ENCODE measurements around the gene CBLB. TPM values are rescaled to one million over a fixed set of nuclear protein-coding genes. Genes with fewer than 3 reads are reported as not detected.

CBLB gene
- total and polyA plus RNA-seq, 7 donors, result 4.2 to 18.2 (median 12.1) TPM

- no peak overlapping the region for H3K27ac ChIP-seq
- no peaks in the 10 kb centered on the region for H3K9me3 ChIP-seq
- ATAC-seq, result no peak
These were observed 98.4 kb downstream of the CBLB start for GRCh38 chr3:105770410-105770809.

GRCh38 chr3:105767776-105768175 is 101.0 kb downstream of the CBLB start:
- Histone ChIP-seq H3K27me3 (ENCODE audit: insufficient read depth in 3 of 3, low read length in 2 of 3) (no peaks in the 10 kb centered on the region), H3K4me1 (no peaks in the 10 kb centered on the region), H3K9me3 (no peaks in the 10 kb centered on the region), H3K4me3 (no peak overlapping the region), H3K27ac (no peak overlapping the region), H3K36me3 (ENCODE audit: insufficient read depth in 1 of 2, low read depth in 1 of 2) (peaks cover 0 to 3% of the 10 kb centered on the region in 2 donors)
- ATAC-seq (no peak), DNase-seq (no peak)
- intact Hi-C loops (cut with DNase I), result no loop called here
- no peak for TF ChIP-seq CTCF (IDR thresholded peaks at IDR 0.05)

More at GRCh38 chr3:105770410-105770809, 98.4 kb downstream of the CBLB start:
- intact Hi-C loops (cut with DNase I), result no loop called here
- no peaks in the 10 kb centered on the region for H3K27me3 ChIP-seq (ENCODE audit: insufficient read depth in 3 of 3, low read length in 2 of 3)
- no peaks in the 10 kb centered on the region for H3K4me1 ChIP-seq
- no peak for TF ChIP-seq CTCF (IDR thresholded peaks at IDR 0.05)
- H3K4me3 ChIP-seq, result no peak overlapping the region
- no peak for DNase-seq
- 78 to 86% (median 84%) methylated on average over 4 of the region's 4 CpGs for WGBS, 3 donors
- H3K36me3 ChIP-seq (ENCODE audit: insufficient read depth in 1 of 2, low read depth in 1 of 2), result peaks cover 0 to 2% of the 10 kb centered on the region in 2 donors

GRCh38 chr3:105767216-105767615 is 101.6 kb downstream of the CBLB start:
- Histone ChIP-seq H3K9me3 (no peaks in the 10 kb centered on the region), H3K27ac (no peak overlapping the region), H3K27me3 (ENCODE audit: insufficient read depth in 3 of 3, low read length in 2 of 3) (no peaks in the 10 kb centered on the region), H3K4me3 (no peak overlapping the region), H3K36me3 (ENCODE audit: insufficient read depth in 1 of 2, low read depth in 1 of 2) (peaks cover 0 to 3% of the 10 kb centered on the region in 2 donors), H3K4me1 (no peaks in the 10 kb centered on the region)
- 68 to 70% (median 70%) methylated on average over 3 of the region's 3 CpGs for WGBS, 3 donors
- intact Hi-C loops (cut with DNase I), result no loop called here
- ATAC-seq (no peak), DNase-seq (no peak)
- TF ChIP-seq CTCF (IDR thresholded peaks at IDR 0.05), result no peak

- Histone ChIP-seq H3K27me3 (ENCODE audit: insufficient read depth in 3 of 3, low read length in 2 of 3) (no peaks in the 10 kb centered on the region), H3K9me3 (no peaks in the 10 kb centered on the region), H3K36me3 (ENCODE audit: insufficient read depth in 1 of 2, low read depth in 1 of 2) (peaks cover 0 to 3% of the 10 kb centered on the region in 2 donors), H3K4me3 (no peak overlapping the region), H3K4me1 (no peaks in the 10 kb centered on the region), H3K27ac (no peak overlapping the region)
- ATAC-seq (no peak), DNase-seq (no peak)
- no peak for TF ChIP-seq CTCF (IDR thresholded peaks at IDR 0.05)
- intact Hi-C loops (cut with DNase I), result no loop called here
These were observed 103.5 kb downstream of the CBLB start for GRCh38 chr3:105765308-105765639.

All from psoas muscle (tissue), 8 donors.